A549 treated with dexamethasone at 1 μM for 4 hours (cell line): ENCODE measurements around the gene ANKRD53. TPM values are rescaled to one million over a fixed set of nuclear protein-coding genes. Genes with fewer than 3 reads are reported as not detected.

Experiments used
- total RNA-seq: library from RNA; stranded (reverse); fragments of 200-300 nt; extraction: Qiagen RNA extraction; gene quantifications from 5 replicates; pipeline ENCODE4 v1.2.3, GENCODE V29; 2022

The ANKRD53 gene
- total RNA-seq: 0.11 to 0.28 TPM (median 0.20 TPM) in 4 of 5 replicates, not detected in the other

GRCh38 chr2:70978341-70979179, at the start of gene ANKRD53:
ANKRD53 (plus strand) TSS chr2:70978630; CDS start chr2:70978646, 16 bp downstream.

GRCh38 chr2:70935468-70936164, 42.8 kb upstream of the ANKRD53 start, which contains the start of gene ATP6V1B1:
ATP6V1B1 (plus strand) TSS chr2:70935900; CDS start chr2:70935955, 55 bp downstream.

GRCh38 chr2:70994699-70995425, 16.4 kb downstream of the ANKRD53 start, which contains the start of gene TEX261:
TEX261 (minus strand) TSS chr2:70994873; CDS start chr2:70994757, 116 bp downstream.

Other genes with a start within 250 kb of the ANKRD53 start
- gene ADD2, start 210.4 kb upstream of the ANKRD53 start, total RNA-seq: 22.0 to 35.0 TPM (median 30.8 TPM) in 5 replicates
- gene FIGLA, start 188.0 kb upstream of the ANKRD53 start, total RNA-seq: not detected in 5 replicates
- gene CLEC4F, start 158.0 kb upstream of the ANKRD53 start, total RNA-seq: not detected in 5 replicates
- gene CD207, start 142.8 kb upstream of the ANKRD53 start, total RNA-seq: 0.05 to 0.08 TPM (median 0.07 TPM) in 3 of 5 replicates, not detected in the others
- gene VAX2, start 78.1 kb upstream of the ANKRD53 start, total RNA-seq: 3.1 to 5.4 TPM (median 3.7 TPM) in 5 replicates
- 1.2 to 2.4 TPM (median 1.8 TPM) in 5 replicates for gene ATP6V1B1, start 42.7 kb upstream of the ANKRD53 start, total RNA-seq
- gene TEX261, start 16.2 kb downstream of the ANKRD53 start, total RNA-seq: 72.3 to 89.4 TPM (median 86.6 TPM) in 5 replicates
- gene NAGK, start 90.0 kb downstream of the ANKRD53 start, total RNA-seq: 67.7 to 84.9 TPM (median 79.8 TPM) in 5 replicates
- gene MCEE, start 151.6 kb downstream of the ANKRD53 start, total RNA-seq: 10.1 to 11.9 TPM (median 10.9 TPM) in 5 replicates
- 40.5 to 45.6 TPM (median 42.6 TPM) in 5 replicates for gene MPHOSPH10, start 152.0 kb downstream of the ANKRD53 start, total RNA-seq
- gene PAIP2B, start 248.5 kb downstream of the ANKRD53 start, total RNA-seq: 0.24 to 0.33 TPM (median 0.30 TPM) in 5 replicates